ENCODE data around the gene ARRDC2. TPM values are rescaled to one million over a fixed set of nuclear protein-coding genes. Genes with fewer than 3 reads are reported as not detected.

The ARRDC2 gene
- total and polyA plus RNA-seq, 12 donors = 2.5 to 54.3 (median 17.3) TPM

DNA sequence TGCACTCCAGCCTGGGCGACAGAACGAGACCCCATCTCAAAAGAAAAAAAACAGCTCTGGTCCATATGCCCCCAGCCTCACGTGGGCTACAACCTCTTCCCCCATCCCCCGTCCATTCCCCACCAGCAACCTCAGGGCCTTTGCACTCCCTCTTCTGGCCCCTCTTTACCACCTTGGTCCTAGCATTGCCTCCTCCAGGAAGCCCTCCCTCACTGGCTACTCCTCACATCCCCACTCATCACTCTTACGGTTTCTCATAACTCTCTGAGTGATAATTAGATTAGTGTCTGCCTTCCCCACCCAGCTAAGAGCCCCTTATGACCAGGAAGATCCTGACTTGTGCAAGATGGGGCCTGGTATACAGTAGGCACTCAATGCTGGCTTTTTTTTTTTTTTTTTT lies 48.0 kb downstream of the ARRDC2 start:
- DNase-seq = no peak
- no peak for TF ChIP-seq POLR2A (IDR thresholded peaks at IDR 0.05)
- TF ChIP-seq, protein P1, sequence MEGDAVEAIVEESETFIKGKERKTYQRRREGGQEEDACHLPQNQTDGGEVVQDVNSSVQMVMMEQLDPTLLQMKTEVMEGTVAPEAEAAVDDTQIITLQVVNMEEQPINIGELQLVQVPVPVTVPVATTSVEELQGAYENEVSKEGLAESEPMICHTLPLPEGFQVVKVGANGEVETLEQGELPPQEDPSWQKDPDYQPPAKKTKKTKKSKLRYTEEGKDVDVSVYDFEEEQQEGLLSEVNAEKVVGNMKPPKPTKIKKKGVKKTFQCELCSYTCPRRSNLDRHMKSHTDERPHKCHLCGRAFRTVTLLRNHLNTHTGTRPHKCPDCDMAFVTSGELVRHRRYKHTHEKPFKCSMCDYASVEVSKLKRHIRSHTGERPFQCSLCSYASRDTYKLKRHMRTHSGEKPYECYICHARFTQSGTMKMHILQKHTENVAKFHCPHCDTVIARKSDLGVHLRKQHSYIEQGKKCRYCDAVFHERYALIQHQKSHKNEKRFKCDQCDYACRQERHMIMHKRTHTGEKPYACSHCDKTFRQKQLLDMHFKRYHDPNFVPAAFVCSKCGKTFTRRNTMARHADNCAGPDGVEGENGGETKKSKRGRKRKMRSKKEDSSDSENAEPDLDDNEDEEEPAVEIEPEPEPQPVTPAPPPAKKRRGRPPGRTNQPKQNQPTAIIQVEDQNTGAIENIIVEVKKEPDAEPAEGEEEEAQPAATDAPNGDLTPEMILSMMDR (IDR thresholded peaks at IDR 0.05) = no peak
- Histone ChIP-seq H3K27ac (no peak overlapping the region), H3K36me3 (replicated peaks in 1 of 2) (no peaks in the 10 kb centered on the region), H3K4me3 (no peak overlapping the region), H3K9me3 (replicated peaks in 1 of 3) (no peaks in the 10 kb centered on the region), H3K27me3 (no peaks in the 10 kb centered on the region), H3K4me1 (replicated peaks in 1 of 2) (peaks cover 13 to 23% of the 10 kb centered on the region in 2 donors)
- WGBS, 4 donors = 80 to 90% (median 84%) methylated on average over 5 of the region's 5 CpGs
- intact Hi-C loops (cut with DNase I) = no loop called here

DNA sequence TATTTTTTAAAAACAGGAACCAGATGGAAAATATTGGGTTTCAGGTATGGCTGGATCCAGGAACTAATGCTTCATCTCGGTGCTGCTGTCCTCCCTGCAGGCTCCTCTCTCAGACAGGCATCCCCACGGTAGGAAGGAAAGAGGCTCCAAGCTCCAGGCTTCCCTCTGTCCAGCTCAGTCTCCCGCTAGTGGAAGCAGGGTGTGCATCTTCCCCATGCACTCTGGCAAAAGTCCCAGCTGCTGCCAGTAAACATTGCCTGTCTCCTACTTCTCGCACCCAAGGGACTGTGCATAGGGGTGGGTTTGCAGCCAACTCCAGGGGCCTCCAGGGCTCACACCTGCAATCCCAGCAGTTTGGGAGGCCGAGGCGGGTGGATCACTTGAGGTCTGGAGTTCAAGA lies 49.6 kb downstream of the ARRDC2 start:
- no peak overlapping the region for H3K4me3 ChIP-seq
- intact Hi-C loops (cut with DNase I) = no loop called here
- no peak for TF ChIP-seq POLR2A (IDR thresholded peaks at IDR 0.05)
- TF ChIP-seq, protein P1 (IDR thresholded peaks at IDR 0.05) = no peak
- 61 to 72% (median 68%) methylated on average over 3 to 6 of the region's 6 CpGs for WGBS, 4 donors
- H3K9me3 ChIP-seq (replicated peaks in 1 of 3) = no peaks in the 10 kb centered on the region
- peak overlapping the region in 4 of 5 donors; percentile 58 to 76 (median 62) for H3K27ac ChIP-seq
- H3K4me1 ChIP-seq (replicated peaks in 1 of 2) = peaks cover 6 to 12% of the 10 kb centered on the region in 2 donors
- DNase-seq = peak; percentile 36 to 56 (median 43)
- no peaks in the 10 kb centered on the region for H3K27me3 ChIP-seq
- no peaks in the 10 kb centered on the region for H3K36me3 ChIP-seq (replicated peaks in 1 of 2)

DNA sequence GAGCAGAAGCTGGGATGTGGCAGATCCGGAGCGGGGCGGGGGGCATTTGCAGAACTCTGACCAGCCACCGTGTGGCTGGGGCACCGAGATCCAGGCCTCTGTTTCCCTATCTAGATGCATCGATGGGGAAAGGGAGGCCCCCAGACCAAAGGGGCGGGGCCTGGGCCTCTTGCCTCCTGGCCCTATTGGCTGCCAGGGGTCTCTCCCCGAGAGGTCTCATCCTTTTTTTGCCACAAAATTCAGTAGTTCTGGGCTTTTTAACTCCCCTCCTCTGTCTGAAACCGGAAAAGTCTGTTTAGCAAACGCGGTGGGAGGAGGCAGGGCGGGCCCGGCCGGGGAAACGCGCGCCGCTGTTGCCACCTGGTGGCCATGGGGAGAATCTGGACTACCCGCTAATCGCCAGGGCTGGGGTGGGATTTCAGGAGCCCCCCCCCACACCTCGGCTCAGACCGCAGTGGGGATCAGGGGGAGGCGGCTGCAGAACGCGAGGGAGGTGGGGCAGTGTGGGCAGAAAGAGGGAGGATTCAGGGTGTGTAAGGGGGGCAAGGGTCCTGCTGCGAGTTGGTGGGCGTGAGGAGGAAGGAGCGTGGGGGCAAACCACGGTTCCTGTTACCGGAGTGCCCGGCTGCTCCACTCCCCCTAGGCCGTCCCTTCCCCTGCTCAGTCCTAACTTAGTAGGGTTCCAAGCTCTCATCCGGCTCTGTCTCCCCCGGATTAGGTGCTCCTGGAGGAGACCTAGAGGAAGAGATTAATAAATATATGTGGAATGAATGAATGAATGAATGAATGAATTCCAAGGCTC lies 50.4 kb downstream of the ARRDC2 start:
- no peaks in the 10 kb centered on the region for H3K9me3 ChIP-seq (replicated peaks in 1 of 3)
- TF ChIP-seq, protein P1 (IDR thresholded peaks at IDR 0.05) = peak; percentile 80 to 99 (median 94)
- no peak for TF ChIP-seq POLR2A (IDR thresholded peaks at IDR 0.05)
- intact Hi-C loops (cut with DNase I) = loop anchor here (1.0 to 2.0 kb wide), 2 partner anchors 51 to 52 kb away; no protein-coding TSS in a partner anchor
- H3K4me3 ChIP-seq = no peak overlapping the region
- peak; percentile 72 to 82 (median 76) for DNase-seq
- H3K36me3 ChIP-seq (replicated peaks in 1 of 2) = no peaks in the 10 kb centered on the region
- H3K27ac ChIP-seq = peak overlapping the region in 4 of 5 donors; percentile 58 to 76 (median 62)
- H3K4me1 ChIP-seq (replicated peaks in 1 of 2) = peaks cover 6 to 12% of the 10 kb centered on the region in 2 donors
- 2 to 7% (median 5%) methylated on average over 24 to 34 of the region's 34 CpGs for WGBS, 4 donors
- H3K27me3 ChIP-seq = no peaks in the 10 kb centered on the region

DNA sequence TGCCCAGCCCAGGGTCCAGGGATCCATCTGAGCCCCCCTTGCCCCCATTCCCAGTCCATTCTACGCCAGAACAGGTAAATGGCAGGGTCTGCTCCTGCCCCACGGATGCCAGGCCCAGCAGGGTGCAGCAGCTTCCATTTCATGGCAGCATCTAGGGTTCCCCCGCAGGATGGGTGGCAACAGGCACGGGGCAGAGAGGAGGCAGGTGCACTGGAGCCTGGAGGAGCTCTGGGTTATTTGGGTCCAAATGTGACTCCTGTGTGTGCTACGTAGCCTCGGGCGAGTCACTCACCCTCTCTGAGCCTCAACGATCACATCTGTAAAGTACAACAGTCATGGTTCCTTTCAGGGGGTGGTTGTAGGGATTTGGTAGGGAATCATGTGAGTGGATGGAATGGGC lies 51.3 kb downstream of the ARRDC2 start:
- Histone ChIP-seq H3K9me3 (replicated peaks in 1 of 3) (no peaks in the 10 kb centered on the region), H3K4me1 (replicated peaks in 1 of 2) (peaks cover 6 to 12% of the 10 kb centered on the region in 2 donors), H3K27me3 (no peaks in the 10 kb centered on the region), H3K4me3 (no peak overlapping the region), H3K36me3 (replicated peaks in 1 of 2) (no peaks in the 10 kb centered on the region), H3K27ac (no peak overlapping the region)
- TF ChIP-seq, protein P1 (IDR thresholded peaks at IDR 0.05) = no peak
- TF ChIP-seq POLR2A (IDR thresholded peaks at IDR 0.05) = no peak
- WGBS, 4 donors = 54 to 69% (median 61%) methylated on average over 5 to 8 of the region's 8 CpGs
- no peak for DNase-seq
- intact Hi-C loops (cut with DNase I) = loop anchor here in 1 of 2 donors (2.0 kb wide), 1 partner anchor 52 kb away; no protein-coding TSS in a partner anchor

Data from adrenal gland (tissue), 12 donors.